IMR-90 (cell line): ENCODE data around the gene STX16. TPM values are rescaled to one million over a fixed set of nuclear protein-coding genes. Genes with fewer than 3 reads are reported as not detected.

Experiments
- ATAC-seq: fragments of 200-7000 bp; cut with Tn5 transposase; 2 replicates; pipeline ENCODE4 v1.9.1; 2020; ENCODE audit warnings: low read depth, mild to moderate bottlenecking, moderate library complexity
- BruUV-seq: library from RNA; stranded (reverse); fragments of 400-500 nt; replicated peaks from 2 replicates; lab custom pipeline; 2021; lab: Mats Ljungman, UMichigan
- CTCF ChIA-PET: fragments of 300-600 bp; formaldehyde crosslinking; extraction: SDS; loops from one replicate; lab custom pipeline; 2021; ENCODE audit warnings: antibody characterized with exemption; lab: Yijun Ruan, JAX
- POLR2A ChIA-PET: fragments of 300-600 bp; sonication (Branson Sonifier 250); formaldehyde crosslinking; loops from one replicate; lab custom pipeline; 2022; ENCODE audit warnings: antibody characterized with exemption; ENCODE audit not compliant: unreplicated experiment; lab: Charles Lee
- DNase-seq: peaks from one replicate; pipeline ENCODE4 v3.0.0; 2013
- H2AFZ ChIP-seq: replicated peaks from 2 replicates; pipeline ENCODE3; 2013; ENCODE audit warnings: low read length, mild to moderate bottlenecking; ENCODE audit not compliant: poor library complexity
- H2AK5ac ChIP-seq: 2 replicates; pipeline ENCODE4 v1.6.1; 2013; ENCODE audit warnings: low read depth, low read length, inconsistent platforms
- H2AK9ac ChIP-seq: replicated peaks from 2 replicates; pipeline ENCODE3; 2013; ENCODE audit warnings: mild to moderate bottlenecking, low read depth, low read length, moderate library complexity; ENCODE audit not compliant: poor library complexity
- H2BK120ac ChIP-seq: 2 replicates; pipeline ENCODE4 v1.6.1; 2013; ENCODE audit warnings: low read depth, low read length, inconsistent platforms
- H2BK15ac ChIP-seq: 3 replicates; pipeline ENCODE4 v1.6.1; 2013; ENCODE audit warnings: low read depth, low read length, inconsistent platforms
- H2BK20ac ChIP-seq: 2 replicates; pipeline ENCODE4 v1.6.1; 2013; ENCODE audit warnings: low read depth, mild to moderate bottlenecking, inconsistent platforms, low read length, moderate library complexity
- H2BK5ac ChIP-seq: 2 replicates; pipeline ENCODE4 v1.6.1; 2013; ENCODE audit warnings: mild to moderate bottlenecking, low read depth, low read length, inconsistent platforms; ENCODE audit not compliant: poor library complexity, severe bottlenecking
- H3K14ac ChIP-seq: replicated peaks from 2 replicates; pipeline ENCODE4 v1.6.1; 2013; ENCODE audit warnings: low read depth, low read length, inconsistent platforms
- H3K18ac ChIP-seq: 2 replicates; pipeline ENCODE4 v1.6.1; 2013; ENCODE audit warnings: low read depth, low read length, control low read depth
- H3K23ac ChIP-seq: 2 replicates; pipeline ENCODE4 v1.6.1; 2013; ENCODE audit warnings: low read depth, low read length, inconsistent platforms
- H3K27ac ChIP-seq: 2 replicates; pipeline ENCODE4 v1.5.1; 2013; ENCODE audit warnings: mild to moderate bottlenecking, control low read depth, low read length; ENCODE audit not compliant: insufficient read depth
- H3K27me3 ChIP-seq: 2 replicates; pipeline ENCODE4 v1.6.1; 2013; ENCODE audit warnings: low read length; ENCODE audit not compliant: control insufficient read depth, insufficient read depth
- H3K36me3 ChIP-seq: 2 replicates; pipeline ENCODE4 v1.6.1; 2013; ENCODE audit warnings: low read length, mixed read lengths; ENCODE audit not compliant: control insufficient read depth, insufficient read depth
- H3K4ac ChIP-seq: 2 replicates; pipeline ENCODE4 v1.6.1; 2013; ENCODE audit warnings: low read depth, low read length, inconsistent platforms
- H3K4me1 ChIP-seq: 2 replicates; pipeline ENCODE4 v1.6.1; 2013; ENCODE audit warnings: low read length, mixed read lengths; ENCODE audit not compliant: control insufficient read depth, insufficient read depth
- H3K4me2 ChIP-seq: 2 replicates; pipeline ENCODE4 v1.6.1; 2013; ENCODE audit warnings: low read depth, mild to moderate bottlenecking, control low read depth, low read length, moderate library complexity
- H3K4me3 ChIP-seq: 2 replicates; pipeline ENCODE4 v1.5.1; 2013; ENCODE audit warnings: low read depth, mild to moderate bottlenecking, control low read depth, low read length, moderate library complexity; ENCODE audit not compliant: insufficient read depth
- H3K56ac ChIP-seq: 2 replicates; pipeline ENCODE4 v1.6.1; 2013; ENCODE audit warnings: low read length, inconsistent platforms; ENCODE audit not compliant: insufficient read depth; ENCODE audit errors: extremely low read depth
- H3K79me1 ChIP-seq, 2 experiments: 2 replicates each; pipeline ENCODE4 v1.6.1; 2013; ENCODE audit warnings: low read length in 2 of 2, inconsistent platforms in 1 of 2, low read depth in 1 of 2
- H3K9ac ChIP-seq: 2 replicates; pipeline ENCODE4 v1.6.1; 2013; ENCODE audit warnings: low read depth, low read length, control low read depth
- H3K9me1 ChIP-seq: 2 replicates; pipeline ENCODE4 v1.6.1; 2013; ENCODE audit warnings: low read length, inconsistent platforms; ENCODE audit not compliant: insufficient read depth
- H3K9me3 ChIP-seq: 2 replicates; pipeline ENCODE4 v1.6.1; 2013; ENCODE audit warnings: low read length; ENCODE audit not compliant: control insufficient read depth, insufficient read depth
- H4K20me1 ChIP-seq: 2 replicates; pipeline ENCODE4 v1.6.1; 2013; ENCODE audit warnings: low read length, inconsistent platforms; ENCODE audit not compliant: insufficient read depth
- H4K5ac ChIP-seq: 2 replicates; pipeline ENCODE4 v1.6.1; 2013; ENCODE audit warnings: mild to moderate bottlenecking, low read depth, low read length, control low read depth
- H4K8ac ChIP-seq, 2 experiments: 2 replicates each; pipeline ENCODE4 v1.6.1; 2013; ENCODE audit warnings: low read depth in 2 of 2, low read length in 2 of 2, control low read depth in 1 of 2, inconsistent platforms in 1 of 2
- H4K91ac ChIP-seq: 2 replicates; pipeline ENCODE4 v1.6.1; 2013; ENCODE audit warnings: low read depth, low read length, inconsistent platforms; ENCODE audit not compliant: insufficient read depth
- CEBPB ChIP-seq: IDR thresholded peaks from 2 replicates; pipeline ENCODE4 v1.6.1; 2012; ENCODE audit warnings: low read depth, low read length, improper control_type of control experiment
- WGBS, 2 experiments: methylation state at CpG; one replicate each; pipeline versions ENCODE4 v1.1.5 to v1.1.7; 2013; ENCODE audit warnings: missing lambda C conversion rate in 2 of 2; ENCODE audit not compliant: insufficient read length in 1 of 2; ENCODE audit errors: extremely low coverage in 2 of 2; 5-methylcytosine and 5-hydroxymethylcytosine counted together
- dilution Hi-C: fragments of 300-500 bp; cut with HindIII; formaldehyde crosslinking; loops from one replicate; pipeline ENCODE4 v1.14.3; 2018; ENCODE audit warnings: low sequenced_read_pairs; ENCODE audit not compliant: unreplicated experiment
- in situ Hi-C: fragments of 300-500 bp; cut with MboI; formaldehyde crosslinking; loops from 3 replicates; pipeline ENCODE4 v1.14.3; 2019; ENCODE audit warnings: low sequenced_read_pairs, inconsistent platforms, mixed read lengths
- intact Hi-C: fragments of 100-400 bp; cut with micrococcal nuclease; formaldehyde crosslinking; loops from 2 replicates; pipeline ENCODE4 v1.10.0; 2022
- polyA plus RNA-seq, 3 experiments: library from polyadenylated mRNA; depleted of rRNA; stranded (reverse); fragments of >200 nt; gene quantifications; 2 replicates each; pipeline ENCODE4 v1.2.3, GENCODE V29; 2012; ENCODE audit warnings: low replicate concordance in 1 of 3
- total RNA-seq: library from RNA; depleted of rRNA; stranded (reverse); fragments of >200 nt; gene quantifications from 2 replicates; pipeline ENCODE4 v1.2.3, GENCODE V29; 2012

The STX16 gene
- total and polyA plus RNA-seq, 2 of the 4 experiments (the other 2 are of a cell fraction) = 26.9 to 58.2 TPM

- Histone ChIP-seq H2AK9ac (peak overlapping the region; percentile 57), H3K23ac (no peak overlapping the region), H3K4ac (no peak overlapping the region), H2BK5ac (no peak overlapping the region), H3K56ac (no peak overlapping the region), H4K8ac (no peak overlapping the region), H2BK20ac (no peak overlapping the region), H3K18ac (no peak overlapping the region), H2AFZ (peak overlapping the region; percentile 75), H3K27ac (no peak overlapping the region), H3K9ac (no peak overlapping the region), H3K79me1 (peaks cover 0 to 7% of the 10 kb centered on the region in 2 experiments; a peak in 2 of 4 replicates), H3K9me1 (peaks cover 10% of the 10 kb centered on the region), H4K5ac (no peak overlapping the region), H2BK120ac (no peak overlapping the region), H2AK5ac (no peak overlapping the region), H3K4me2 (no peak overlapping the region), H3K27me3 (no peaks in the 10 kb centered on the region), H3K4me3 (no peak overlapping the region), H3K14ac (no peak overlapping the region), H3K4me1 (peaks cover 18% of the 10 kb centered on the region), H3K36me3 (no peaks in the 10 kb centered on the region), H4K20me1 (no peaks in the 10 kb centered on the region), H4K91ac (no peak overlapping the region), H2BK15ac (no peak overlapping the region), H3K9me3 (no peaks in the 10 kb centered on the region)
- ChIA-PET POLR2A (no interaction called here), CTCF (no interaction called here)
- WGBS, 2 experiments = no CpG with 5 or more reads among the region's 6 CpGs
- peak; percentile 14 for DNase-seq
- no TSS peak for BruUV-seq
- dilution Hi-C loops = no loop called here
- TF ChIP-seq CEBPB = no peak
- intact Hi-C loops = no loop called here
- in situ Hi-C loops = no loop called here
- ATAC-seq = no peak
These were observed 37.8 kb downstream of the STX16 start for GRCh38 chr20:58688840-58689239.
